Mucosa of gallbladder (tissue), 1 donor: Measurements from ENCODE around the gene GATA1. TPM values are rescaled to one million over a fixed set of nuclear protein-coding genes. Genes with fewer than 3 reads are reported as not detected.

ENCODE experiments used
- DNase-seq: peaks from one replicate; pipeline ENCODE4 v3.0.0-alpha.2; 2020; ENCODE audit warnings: low spot score
- total RNA-seq: library from RNA; stranded (reverse); gene quantifications from one replicate; pipeline ENCODE4 v1.2.1, GENCODE V29; 2021
- donor health status: DM: no; HTN: no; CAD: no.

GATA1 gene
- total RNA-seq, 1 donor from 2014 or later = 0.98 TPM

GRCh38 chrX:48785186-48785539 is 1.2 kb upstream of the GATA1 start:
- no peak for DNase-seq

GRCh38 chrX:48785540-48786214 is 713 bp upstream of the GATA1 start:
- no peak for DNase-seq

- DNase-seq = no peak
Observed at GRCh38 chrX:48786825-48787504, 575 bp downstream of the GATA1 start.

- DNase-seq = no peak
Observed at GRCh38 chrX:48787505-48788443, 1.4 kb downstream of the GATA1 start.

GRCh38 chrX:48789366-48790220 is 3.2 kb downstream of the GATA1 start:
- no peak for DNase-seq

- DNase-seq = no peak
Observed at GRCh38 chrX:48790477-48790876, 4.1 kb downstream of the GATA1 start.

GRCh38 chrX:48791063-48791820 is 4.9 kb downstream of the GATA1 start:
- no peak for DNase-seq

GRCh38 chrX:48792219-48792618 is 5.8 kb downstream of the GATA1 start:
- DNase-seq = no peak

- DNase-seq = no peak
Observed at GRCh38 chrX:48793935-48794334, 7.5 kb downstream of the GATA1 start.

- DNase-seq = no peak
Observed at GRCh38 chrX:48794340-48794910, 8.0 kb downstream of the GATA1 start.

GRCh38 chrX:48794911-48795515 is 8.6 kb downstream of the GATA1 start:
- DNase-seq = no peak

GRCh38 chrX:48798318-48798717 is 11.9 kb downstream of the GATA1 start:
- no peak for DNase-seq

GRCh38 chrX:48800574-48801279 is 14.3 kb downstream of the GATA1 start:
- DNase-seq = no peak

- DNase-seq = peak; percentile 97
Observed at GRCh38 chrX:48801280-48802088, 15.1 kb downstream of the GATA1 start, which contains the start of gene HDAC6. Gene HDAC6 (plus strand): TSS chrX:48802067. CDS start chrX:48802693, 626 bp downstream.

- peak; percentile 78 for DNase-seq
Observed at GRCh38 chrX:48802089-48802904, 15.9 kb downstream of the GATA1 start.

GRCh38 chrX:48802905-48803200 is 16.5 kb downstream of the GATA1 start:
- DNase-seq = no peak

GRCh38 chrX:48806081-48806480 is 19.7 kb downstream of the GATA1 start:
- no peak for DNase-seq

- no peak for DNase-seq
Observed at GRCh38 chrX:48813644-48814043, 27.3 kb downstream of the GATA1 start.
